ENCODE measurements around the gene JPH4. TPM values are rescaled to one million over a fixed set of nuclear protein-coding genes. Genes with fewer than 3 reads are reported as not detected.
A peak's percentile ranks its signal among the peaks of the same experiment; 100 is the strongest.
"Not testable (repeated sequence)": the region's sequence is repeated elsewhere in the genome, so short reads cannot be mapped to it uniquely, and the experiment has no call there.

Gene JPH4
- total RNA-seq, 1 experiment from 2014 or later = 50.1 TPM

DNA sequence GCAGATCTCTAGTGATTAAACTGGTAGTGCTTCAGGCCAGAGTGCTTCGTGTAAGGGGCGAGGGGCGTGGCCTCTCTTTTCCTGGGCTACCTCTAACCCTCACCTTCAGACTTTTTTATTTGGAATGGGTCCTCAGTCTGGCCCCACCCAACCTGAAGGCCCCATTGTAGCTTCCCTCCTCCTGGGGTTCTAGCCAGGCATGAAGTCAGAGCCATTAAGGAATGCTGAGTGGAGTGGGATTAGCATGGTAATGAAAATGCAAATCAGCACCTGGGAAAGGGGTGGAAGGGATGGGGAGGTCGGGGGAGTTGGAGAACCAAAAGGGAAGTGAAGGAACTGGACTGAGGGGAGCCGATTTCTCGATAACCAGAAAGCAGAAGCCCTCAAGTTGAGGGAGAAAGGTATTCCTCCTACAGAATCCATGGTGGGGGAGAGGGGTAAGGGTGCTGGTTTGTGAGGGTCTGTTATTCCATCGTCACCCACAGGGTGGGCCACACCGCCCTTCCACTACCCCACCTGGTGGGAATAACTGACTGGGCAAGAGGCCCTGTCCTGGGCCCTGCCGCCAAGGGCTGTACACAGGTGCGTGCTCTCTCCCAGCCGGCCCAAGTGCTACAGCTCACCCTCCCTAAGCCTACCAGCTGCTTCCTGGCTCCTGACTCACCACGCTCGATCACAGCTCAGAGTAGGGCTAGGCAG is 41.1 kb downstream of the JPH4 start (continued):
- TF ChIP-seq, protein P1, sequence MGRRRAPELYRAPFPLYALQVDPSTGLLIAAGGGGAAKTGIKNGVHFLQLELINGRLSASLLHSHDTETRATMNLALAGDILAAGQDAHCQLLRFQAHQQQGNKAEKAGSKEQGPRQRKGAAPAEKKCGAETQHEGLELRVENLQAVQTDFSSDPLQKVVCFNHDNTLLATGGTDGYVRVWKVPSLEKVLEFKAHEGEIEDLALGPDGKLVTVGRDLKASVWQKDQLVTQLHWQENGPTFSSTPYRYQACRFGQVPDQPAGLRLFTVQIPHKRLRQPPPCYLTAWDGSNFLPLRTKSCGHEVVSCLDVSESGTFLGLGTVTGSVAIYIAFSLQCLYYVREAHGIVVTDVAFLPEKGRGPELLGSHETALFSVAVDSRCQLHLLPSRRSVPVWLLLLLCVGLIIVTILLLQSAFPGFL (CRISPR knock-in tag; IDR thresholded peaks at IDR 0.05; ENCODE audit: borderline replicate concordance) = no peak
- TF ChIP-seq, protein P2, sequence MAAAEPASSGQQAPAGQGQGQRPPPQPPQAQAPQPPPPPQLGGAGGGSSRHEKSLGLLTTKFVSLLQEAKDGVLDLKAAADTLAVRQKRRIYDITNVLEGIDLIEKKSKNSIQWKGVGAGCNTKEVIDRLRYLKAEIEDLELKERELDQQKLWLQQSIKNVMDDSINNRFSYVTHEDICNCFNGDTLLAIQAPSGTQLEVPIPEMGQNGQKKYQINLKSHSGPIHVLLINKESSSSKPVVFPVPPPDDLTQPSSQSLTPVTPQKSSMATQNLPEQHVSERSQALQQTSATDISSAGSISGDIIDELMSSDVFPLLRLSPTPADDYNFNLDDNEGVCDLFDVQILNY (CRISPR knock-in tag; IDR thresholded peaks at IDR 0.05) = no peak

DNA sequence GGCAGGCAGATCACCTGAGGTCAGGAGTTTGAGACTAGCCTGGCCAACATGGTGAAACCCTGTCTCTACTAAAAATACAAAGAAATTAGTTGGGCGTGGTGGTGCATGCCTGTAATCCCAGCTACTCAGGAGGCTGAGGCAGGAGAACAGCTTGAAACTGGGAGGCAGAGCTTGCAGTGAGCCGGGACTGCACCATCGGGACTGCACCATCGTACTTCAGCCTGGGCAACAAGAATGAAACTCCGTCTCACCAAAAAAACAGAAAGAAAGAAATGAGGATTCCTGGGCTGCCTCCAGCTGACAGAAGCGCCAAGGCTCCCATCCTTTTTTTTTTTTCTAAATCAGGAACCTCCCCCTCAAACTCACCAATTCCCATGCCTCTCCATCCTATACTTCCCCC is 41.7 kb downstream of the JPH4 start:
- H3K4me1 Mint-ChIP-seq = peaks cover 51% of the 10 kb centered on the region
- not testable (repeated sequence) for H3K9me3 Mint-ChIP-seq; H3K27me3 Mint-ChIP-seq (ENCODE audit: low read depth); DNase-seq (ENCODE audit: low spot score); ATAC-seq
- H3K4me3 Mint-ChIP-seq = peak overlapping the region; percentile 83
- peak overlapping the region; percentile 100 for H3K27ac Mint-ChIP-seq
- ChIA-PET CTCF (interaction anchor here (0.7 to 7.8 kb wide), 19 partner anchors 9 to 1336 kb away, joined by 3 to 181 read pairs (median 8); partner anchors contain the start of genes AP1G2, THTPA and ZFHX2), POLR2A (interaction anchor here (0.7 to 5.5 kb wide), 15 partner anchors 8 to 216 kb away, joined by 3 to 102 read pairs (median 13); partner anchors contain the start of genes PABPN1, THTPA and ZFHX2)
- H3K36me3 Mint-ChIP-seq = peaks cover 33% of the 10 kb centered on the region

DNA sequence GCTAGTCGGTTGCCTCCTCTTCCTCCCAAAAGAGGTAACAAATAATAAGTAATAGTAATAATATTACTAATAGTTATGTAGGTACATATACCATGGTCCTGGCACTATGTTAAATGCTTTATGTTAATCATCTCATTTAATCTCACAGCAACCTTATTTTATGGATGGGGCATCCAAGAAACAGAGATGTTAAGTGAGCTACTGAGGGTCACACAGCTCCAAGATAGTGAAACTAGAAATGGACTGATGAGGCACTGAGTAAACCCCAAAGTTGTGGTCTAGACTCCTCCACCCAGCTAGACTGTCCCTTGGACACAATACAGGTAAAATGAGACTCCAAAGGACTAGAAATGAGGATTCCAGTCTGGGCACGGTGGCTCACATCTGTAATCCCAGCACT is 42.1 kb downstream of the JPH4 start:
- peaks cover 47% of the 10 kb centered on the region for H3K4me1 Mint-ChIP-seq
- peaks cover 33% of the 10 kb centered on the region for H3K36me3 Mint-ChIP-seq
- H3K4me3 Mint-ChIP-seq = peak overlapping the region; percentile 83
- H3K27me3 Mint-ChIP-seq (ENCODE audit: low read depth) = no peaks in the 10 kb centered on the region
- ATAC-seq (no peak), DNase-seq (ENCODE audit: low spot score) (no peak)
- CTCF ChIA-PET = interaction anchor here (1.1 to 7.8 kb wide), 12 partner anchors 8 to 93 kb away, joined by 3 to 181 read pairs (median 10); partner anchors contain the start of gene THTPA
- H3K9me3 Mint-ChIP-seq = no peaks in the 10 kb centered on the region
- TF ChIP-seq TP53 (CRISPR knock-in tag; IDR thresholded peaks at IDR 0.05) = no peak
- POLR2A ChIA-PET = interaction anchor here (0.9 to 5.5 kb wide), 9 partner anchors 8 to 53 kb away, joined by 3 to 102 read pairs (median 36); partner anchors contain the start of genes THTPA and ZFHX2
- peak overlapping the region; percentile 100 for H3K27ac Mint-ChIP-seq

DNA sequence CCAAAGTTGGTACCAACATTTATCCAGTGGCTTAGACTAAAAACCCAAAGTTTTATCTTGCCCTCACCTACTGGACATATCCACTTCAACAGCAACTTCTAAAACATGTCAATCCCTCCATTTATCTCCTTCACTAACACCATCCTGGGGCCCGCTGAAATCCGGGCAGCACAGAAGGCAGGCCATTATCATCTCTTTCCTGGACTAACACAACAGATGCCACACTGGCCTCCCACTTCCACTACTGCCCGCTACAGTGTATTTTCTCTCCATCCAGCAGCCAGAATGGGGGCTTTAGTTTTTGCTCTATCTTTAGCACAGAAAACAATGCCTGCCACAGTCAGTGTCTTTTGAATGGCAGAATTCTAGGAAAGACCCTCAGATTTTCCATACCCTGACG is 42.6 kb downstream of the JPH4 start:
- CTCF ChIA-PET = interaction anchor here (1.5 to 7.1 kb wide), 6 partner anchors 8 to 93 kb away, joined by 3 to 181 read pairs (median 19); no protein-coding TSS in a partner anchor
- Mint-ChIP-seq H3K27ac (peak overlapping the region; percentile 59), H3K4me1 (peaks cover 51% of the 10 kb centered on the region)

DNA sequence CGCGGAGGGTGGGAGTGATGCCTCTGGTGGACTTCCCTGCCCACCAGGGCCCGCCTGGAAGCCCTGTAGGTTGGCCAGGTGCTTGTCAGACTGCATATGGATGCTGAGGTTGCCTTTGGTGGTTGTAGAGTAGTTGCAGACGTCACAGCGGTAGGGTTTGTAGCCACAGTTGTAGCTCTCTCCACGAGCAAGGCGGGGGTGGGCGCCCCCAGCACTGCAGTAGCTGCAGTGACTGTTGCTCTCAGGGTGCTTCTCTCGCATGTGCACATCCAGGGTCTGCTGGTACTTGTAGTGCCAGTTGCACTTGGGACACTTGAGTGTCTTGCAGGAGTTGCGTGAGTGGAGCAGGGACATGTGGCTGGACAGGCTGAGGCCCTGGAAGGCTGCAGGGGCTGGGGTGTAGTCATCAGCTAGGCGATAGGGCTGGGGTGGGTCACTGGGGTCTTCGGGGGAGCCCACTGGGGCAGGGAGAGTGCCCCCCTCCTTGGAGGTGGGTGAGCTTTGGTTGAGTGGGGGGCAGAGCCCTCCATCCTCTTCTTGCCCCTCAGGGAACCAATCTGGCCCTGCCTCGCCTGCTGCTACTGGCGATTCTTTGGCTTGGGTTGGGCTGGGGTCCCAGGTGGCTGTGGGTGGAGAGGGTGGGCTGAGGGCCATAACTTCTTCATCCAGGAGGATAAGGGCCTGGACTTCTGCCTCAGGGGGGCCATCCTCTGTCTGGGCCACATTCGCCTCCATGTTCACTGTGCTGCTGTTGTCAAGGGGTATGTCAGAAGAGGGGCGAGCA is 44.7 kb downstream of the JPH4 start:
- no peak for TF ChIP-seq RORB (CRISPR knock-in tag; IDR thresholded peaks at IDR 0.05)
- TF ChIP-seq ZNF396 (CRISPR knock-in tag; IDR thresholded peaks at IDR 0.05; ENCODE audit: borderline replicate concordance) = no peak
- TF ChIP-seq NFYB (CRISPR knock-in tag; conservative IDR thresholded peaks at IDR 0.05; ENCODE audit: low read depth) = no peak
- no peak for TF ChIP-seq ZNF416 (CRISPR knock-in tag; IDR thresholded peaks at IDR 0.05)
- TF ChIP-seq, protein P3, sequence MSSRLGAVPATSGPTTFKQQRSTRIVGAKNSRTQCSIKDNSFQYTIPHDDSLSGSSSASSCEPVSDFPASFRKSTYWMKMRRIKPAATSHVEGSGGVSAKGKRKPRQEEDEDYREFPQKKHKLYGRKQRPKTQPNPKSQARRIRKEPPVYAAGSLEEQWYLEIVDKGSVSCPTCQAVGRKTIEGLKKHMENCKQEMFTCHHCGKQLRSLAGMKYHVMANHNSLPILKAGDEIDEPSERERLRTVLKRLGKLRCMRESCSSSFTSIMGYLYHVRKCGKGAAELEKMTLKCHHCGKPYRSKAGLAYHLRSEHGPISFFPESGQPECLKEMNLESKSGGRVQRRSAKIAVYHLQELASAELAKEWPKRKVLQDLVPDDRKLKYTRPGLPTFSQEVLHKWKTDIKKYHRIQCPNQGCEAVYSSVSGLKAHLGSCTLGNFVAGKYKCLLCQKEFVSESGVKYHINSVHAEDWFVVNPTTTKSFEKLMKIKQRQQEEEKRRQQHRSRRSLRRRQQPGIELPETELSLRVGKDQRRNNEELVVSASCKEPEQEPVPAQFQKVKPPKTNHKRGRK (CRISPR knock-in tag; IDR thresholded peaks at IDR 0.05; ENCODE audit: borderline replicate concordance) = no peak
- TF ChIP-seq GABPB1 (CRISPR knock-in tag; IDR thresholded peaks at IDR 0.05) = no peak
- TF ChIP-seq ELF4 (CRISPR knock-in tag; IDR thresholded peaks at IDR 0.05; ENCODE audit: low read depth) = no peak
- no peak for TF ChIP-seq CREB1 (CRISPR knock-in tag; IDR thresholded peaks at IDR 0.05)
- no peak for TF ChIP-seq MXD4 (CRISPR knock-in tag; IDR thresholded peaks at IDR 0.05; ENCODE audit: borderline replicate concordance)
- TF ChIP-seq, protein P4, sequence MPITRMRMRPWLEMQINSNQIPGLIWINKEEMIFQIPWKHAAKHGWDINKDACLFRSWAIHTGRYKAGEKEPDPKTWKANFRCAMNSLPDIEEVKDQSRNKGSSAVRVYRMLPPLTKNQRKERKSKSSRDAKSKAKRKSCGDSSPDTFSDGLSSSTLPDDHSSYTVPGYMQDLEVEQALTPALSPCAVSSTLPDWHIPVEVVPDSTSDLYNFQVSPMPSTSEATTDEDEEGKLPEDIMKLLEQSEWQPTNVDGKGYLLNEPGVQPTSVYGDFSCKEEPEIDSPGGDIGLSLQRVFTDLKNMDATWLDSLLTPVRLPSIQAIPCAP (CRISPR knock-in tag; IDR thresholded peaks at IDR 0.05) = no peak
- TF ChIP-seq NR1H2 (CRISPR knock-in tag; IDR thresholded peaks at IDR 0.05) = no peak
- no peak for TF ChIP-seq OVOL2 (CRISPR knock-in tag; IDR thresholded peaks at IDR 0.05; ENCODE audit: borderline replicate concordance)
- no peak for ATAC-seq
- Mint-ChIP-seq H3K36me3 (peaks cover 47% of the 10 kb centered on the region), H3K9me3 (no peaks in the 10 kb centered on the region), H3K4me3 (no peak overlapping the region), H3K27me3 (ENCODE audit: low read depth) (no peaks in the 10 kb centered on the region; the same call in 1 of the 2 replicates), H3K4me1 (peaks cover 51% of the 10 kb centered on the region), H3K27ac (no peak overlapping the region)
- POLR2A ChIA-PET = interaction anchor here (1.2 kb wide), 1 partner anchor 14 kb away, joined by 3 read pairs; no protein-coding TSS in a partner anchor
- CTCF ChIA-PET = interaction anchor here (0.6 to 6.1 kb wide), 5 partner anchors 16 to 50 kb away, joined by 3 to 62 read pairs (median 3); no protein-coding TSS in a partner anchor
- DNase-seq (ENCODE audit: low spot score) = no peak

More for the DNA sequence above, 42.6 kb downstream of the JPH4 start:
- Mint-ChIP-seq H3K9me3 (no peaks in the 10 kb centered on the region), H3K4me3 (no peak overlapping the region), H3K27me3 (ENCODE audit: low read depth) (no peaks in the 10 kb centered on the region; the same call in 1 of the 2 replicates), H3K36me3 (peaks cover 39% of the 10 kb centered on the region)
- TF ChIP-seq ZBTB21 (CRISPR knock-in tag; IDR thresholded peaks at IDR 0.05; ENCODE audit: borderline replicate concordance) (no peak), SMAD3 (CRISPR knock-in tag; IDR thresholded peaks at IDR 0.05; ENCODE audit: borderline replicate concordance) (no peak), FOXJ3 (CRISPR knock-in tag; IDR thresholded peaks at IDR 0.05; ENCODE audit: borderline replicate concordance) (no peak)
- DNase-seq (ENCODE audit: low spot score) (no peak), ATAC-seq (no peak)
- POLR2A ChIA-PET = interaction anchor here (2.8 to 5.5 kb wide), 6 partner anchors 7 to 52 kb away, joined by 14 to 102 read pairs (median 61); partner anchors contain the start of genes THTPA and ZFHX2

All from WTC11 (cell line).